A673 (cell line): ENCODE measurements around the gene SH3TC2.

Experiments
- CTCF ChIP-seq: fragments of 300-800, 200-600 bp; sonication (generic); conservative IDR thresholded peaks from 2 replicates; pipeline ENCODE4 v1.5.1; 2017; ENCODE audit warnings: low read depth, mild to moderate bottlenecking, antibody characterized with exemption, low read length, moderate library complexity, mixed read lengths
- EZH2 ChIP-seq: fragments of 200-600 bp; sonication (generic); IDR thresholded peaks from 2 replicates; pipeline ENCODE4 v1.6.1; 2017; ENCODE audit warnings: borderline replicate concordance, low read depth, mild to moderate bottlenecking, mixed read lengths, antibody characterized with exemption, low read length; ENCODE audit not compliant: poor library complexity, severe bottlenecking

GRCh38 chr5:148988328-148988727, 74.5 kb downstream of the SH3TC2 start:
- TF ChIP-seq CTCF (no peak), EZH2 (no peak)
